ENCODE measurements around the gene FAM53C.
A peak's percentile ranks its signal among the peaks of the same experiment; 100 is the strongest.

Gene FAM53C

GRCh38 chr5:138330813-138331448, 7.1 kb upstream of the FAM53C start:
- peak overlapping the region; percentile 72 for H3K4me3 ChIP-seq (replicated peaks; ENCODE audit: low read depth, low read length)
- TF ChIP-seq, protein P1, sequence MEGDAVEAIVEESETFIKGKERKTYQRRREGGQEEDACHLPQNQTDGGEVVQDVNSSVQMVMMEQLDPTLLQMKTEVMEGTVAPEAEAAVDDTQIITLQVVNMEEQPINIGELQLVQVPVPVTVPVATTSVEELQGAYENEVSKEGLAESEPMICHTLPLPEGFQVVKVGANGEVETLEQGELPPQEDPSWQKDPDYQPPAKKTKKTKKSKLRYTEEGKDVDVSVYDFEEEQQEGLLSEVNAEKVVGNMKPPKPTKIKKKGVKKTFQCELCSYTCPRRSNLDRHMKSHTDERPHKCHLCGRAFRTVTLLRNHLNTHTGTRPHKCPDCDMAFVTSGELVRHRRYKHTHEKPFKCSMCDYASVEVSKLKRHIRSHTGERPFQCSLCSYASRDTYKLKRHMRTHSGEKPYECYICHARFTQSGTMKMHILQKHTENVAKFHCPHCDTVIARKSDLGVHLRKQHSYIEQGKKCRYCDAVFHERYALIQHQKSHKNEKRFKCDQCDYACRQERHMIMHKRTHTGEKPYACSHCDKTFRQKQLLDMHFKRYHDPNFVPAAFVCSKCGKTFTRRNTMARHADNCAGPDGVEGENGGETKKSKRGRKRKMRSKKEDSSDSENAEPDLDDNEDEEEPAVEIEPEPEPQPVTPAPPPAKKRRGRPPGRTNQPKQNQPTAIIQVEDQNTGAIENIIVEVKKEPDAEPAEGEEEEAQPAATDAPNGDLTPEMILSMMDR (IDR thresholded peaks at IDR 0.05; ENCODE audit: low read length, missing control alignments) = no peak
- no peak for DNase-seq (ENCODE audit: low read depth)

DNA sequence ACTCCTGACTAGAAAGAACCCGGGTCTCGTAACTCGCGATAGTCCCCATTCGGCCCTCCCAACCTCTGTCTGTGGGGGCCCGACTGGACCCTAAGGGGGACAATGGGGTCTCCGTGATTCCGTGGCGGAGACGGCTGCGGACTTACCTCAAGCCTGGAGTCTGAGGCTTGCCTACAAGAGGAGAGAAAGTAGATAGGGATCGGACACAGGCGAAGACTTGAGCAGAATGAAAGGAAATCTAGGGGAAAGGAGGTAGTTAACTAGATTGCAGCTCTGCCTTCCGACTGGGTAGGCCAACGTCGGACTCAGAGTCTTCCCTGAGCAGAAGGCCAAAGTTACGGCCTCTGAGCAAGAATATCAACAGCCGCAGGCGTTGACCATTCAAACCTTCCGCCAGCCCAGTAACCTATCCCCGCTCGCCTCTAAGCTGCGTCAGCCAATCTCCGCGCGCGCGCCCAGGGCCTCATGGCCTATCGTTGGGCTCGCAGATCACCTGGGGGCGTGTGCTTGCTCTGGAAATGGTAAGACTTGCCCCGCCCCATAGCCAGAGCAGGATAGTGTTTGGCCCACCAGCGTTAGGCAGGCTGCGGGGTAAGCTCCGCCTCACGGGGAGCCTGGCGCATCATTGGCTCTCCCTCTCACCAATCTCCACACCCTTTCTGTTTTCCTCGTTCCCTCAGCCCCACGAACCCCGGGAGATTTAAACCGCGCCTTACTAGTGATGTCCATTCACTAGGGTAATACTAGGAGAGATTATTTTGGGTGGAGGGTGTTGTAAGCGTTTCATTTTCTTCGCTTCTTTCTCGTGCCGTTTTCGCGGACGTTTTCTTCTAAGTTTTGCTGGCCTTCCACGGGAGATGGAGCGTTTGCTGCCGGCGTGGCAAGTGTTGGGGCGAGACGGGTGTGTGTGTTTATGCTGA, 6.4 kb upstream of the FAM53C start, which contains the start of gene CDC25C:
Gene CDC25C, minus strand, starts transcription at position 356 of the 920 bp plus-strand sequence. CDS start 624 bp downstream, outside the sequence.
- peak; percentile 99 for DNase-seq (ENCODE audit: low read depth)
- peak within 1 kb of the TSS; percentile 72 for H3K4me3 ChIP-seq (replicated peaks; ENCODE audit: low read depth, low read length)
- TF ChIP-seq, protein P1 (IDR thresholded peaks at IDR 0.05; ENCODE audit: low read length, missing control alignments) = no peak

DNA sequence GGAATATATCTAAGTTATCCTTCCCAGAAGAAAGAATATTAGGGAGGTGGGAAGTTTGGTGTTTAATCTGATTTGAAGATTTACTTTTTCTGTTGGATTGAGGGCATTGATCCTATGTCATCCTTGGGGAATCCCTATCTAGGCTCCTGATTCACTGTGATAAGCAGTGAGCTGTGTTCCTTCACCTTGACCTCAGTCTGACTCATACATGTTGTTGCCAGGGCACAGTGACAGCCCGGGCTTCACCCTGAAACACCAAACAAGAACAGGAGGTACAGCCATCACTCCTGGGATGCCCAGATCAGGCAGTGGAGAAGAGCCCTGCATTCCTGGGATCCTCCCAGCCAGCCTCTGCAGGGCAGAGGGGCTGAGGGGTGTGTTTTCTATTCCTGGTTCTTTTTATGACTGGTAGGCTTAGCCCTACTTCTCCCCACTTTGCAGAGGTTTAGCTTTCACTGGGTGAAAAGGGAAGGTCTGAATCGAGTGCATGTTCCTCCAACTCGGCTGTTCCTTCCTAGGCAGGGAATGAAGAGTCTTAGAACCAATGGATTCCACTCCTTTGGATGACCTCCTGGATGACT, 3.1 kb upstream of the FAM53C start:
- DNase-seq (ENCODE audit: low read depth) = no peak
- H3K4me3 ChIP-seq (replicated peaks; ENCODE audit: low read depth, low read length) = no peak overlapping the region
- TF ChIP-seq, protein P1 (IDR thresholded peaks at IDR 0.05; ENCODE audit: low read length, missing control alignments) = no peak

- DNase-seq (ENCODE audit: low read depth) = peak; percentile 87
- peak overlapping the region; percentile 78 for H3K4me3 ChIP-seq (replicated peaks; ENCODE audit: low read depth, low read length)
- TF ChIP-seq, protein P1 (IDR thresholded peaks at IDR 0.05; ENCODE audit: low read length, missing control alignments) = no peak
These were observed 948 bp upstream of the FAM53C start for GRCh38 chr5:138336952-138337684.

GRCh38 chr5:138338411-138339090, 485 bp downstream of the FAM53C start:
- H3K4me3 ChIP-seq (replicated peaks; ENCODE audit: low read depth, low read length) = peak overlapping the region; percentile 78
- TF ChIP-seq, protein P1 (IDR thresholded peaks at IDR 0.05; ENCODE audit: low read length, missing control alignments) = no peak
- DNase-seq (ENCODE audit: low read depth) = no peak

DNA sequence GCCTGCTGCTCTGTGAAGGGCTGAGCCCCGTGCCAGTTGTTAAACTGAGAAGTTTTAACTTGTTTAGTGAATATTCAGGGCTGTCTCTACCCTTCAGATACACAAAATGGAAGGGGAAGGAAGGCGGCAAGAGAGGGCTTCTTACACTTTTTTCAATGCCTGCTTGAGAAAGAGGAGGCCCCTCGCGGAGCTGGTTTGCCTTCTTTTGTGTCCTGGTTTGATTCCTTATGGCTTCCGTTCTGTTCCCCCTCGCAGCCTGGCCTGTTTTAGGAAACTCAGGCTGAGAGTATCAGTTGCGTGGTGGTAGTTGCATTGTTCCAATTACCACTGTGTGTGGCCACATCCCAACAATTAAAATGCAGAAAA, 1.0 kb downstream of the FAM53C start:
- DNase-seq (ENCODE audit: low read depth) = peak; percentile 29
- TF ChIP-seq, protein P1 (IDR thresholded peaks at IDR 0.05; ENCODE audit: low read length, missing control alignments) = no peak
- peak overlapping the region; percentile 78 for H3K4me3 ChIP-seq (replicated peaks; ENCODE audit: low read depth, low read length)

Data from fibroblast of pulmonary artery (primary cell).